ENCODE results near the gene NTM. TPM values are rescaled to one million over a fixed set of nuclear protein-coding genes. Genes with fewer than 3 reads are reported as not detected.

The NTM gene
- polyA plus RNA-seq, 1 donor from 2014 or later, result 39.4 TPM

DNA sequence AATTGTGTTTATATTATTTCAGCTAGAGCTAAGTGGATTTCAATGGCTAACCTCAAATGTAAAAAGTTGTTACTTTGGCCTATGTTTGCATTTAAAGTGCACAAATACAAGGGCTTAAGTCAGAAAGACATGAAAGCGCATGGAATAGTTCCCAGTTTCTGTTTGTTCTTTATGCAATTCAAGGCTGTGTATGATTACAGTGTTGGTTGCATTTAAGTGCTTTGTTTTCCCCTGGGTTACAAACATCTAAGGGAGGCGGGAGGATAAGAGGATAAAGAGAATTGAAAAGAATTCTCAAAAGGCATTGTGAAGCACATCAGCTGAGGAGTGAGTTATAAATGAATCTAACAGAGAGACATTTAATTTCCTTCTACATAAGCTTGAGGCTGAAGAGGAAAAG lies 453.4 kb downstream of the NTM start:
- no peaks in the 10 kb centered on the region for H3K79me2 ChIP-seq (replicated peaks; ENCODE audit: insufficient read depth, low read length)
- no peaks in the 10 kb centered on the region for H4K20me1 ChIP-seq (ENCODE audit: insufficient read depth)

DNA sequence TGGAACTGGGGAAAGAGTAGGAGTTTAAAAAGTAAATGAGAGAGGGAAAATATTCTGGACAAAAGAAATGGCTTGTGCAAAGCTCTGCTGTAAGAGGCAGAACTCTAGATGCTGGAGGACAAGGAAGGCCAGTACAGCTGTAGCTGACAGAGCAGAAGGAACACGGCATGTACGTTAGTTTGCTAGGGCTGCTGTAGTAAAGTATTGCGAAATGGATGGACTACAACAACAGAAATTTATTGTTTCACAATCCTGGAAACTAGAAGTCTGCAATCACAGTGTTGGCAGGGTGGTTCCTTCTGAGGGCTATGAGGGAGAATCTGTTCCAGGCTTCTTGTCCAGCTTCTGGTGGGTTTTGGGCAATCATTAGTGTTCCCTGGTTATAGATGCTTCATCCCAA lies 454.4 kb downstream of the NTM start:
- no peak overlapping the region for H3K27ac ChIP-seq (ENCODE audit: low read length)
- H3K36me3 ChIP-seq (ENCODE audit: insufficient read depth, low read length), result no peaks in the 10 kb centered on the region
- H3K9ac ChIP-seq (ENCODE audit: low read length), result no peak overlapping the region
- H3K9me3 ChIP-seq (ENCODE audit: low read length), result no peaks in the 10 kb centered on the region
- H4K20me1 ChIP-seq (ENCODE audit: insufficient read depth), result no peaks in the 10 kb centered on the region
- TF ChIP-seq MXI1 (conservative IDR thresholded peaks at IDR 0.05; ENCODE audit: poor library complexity, severe bottlenecking), result no peak
- TF ChIP-seq, protein P1, sequence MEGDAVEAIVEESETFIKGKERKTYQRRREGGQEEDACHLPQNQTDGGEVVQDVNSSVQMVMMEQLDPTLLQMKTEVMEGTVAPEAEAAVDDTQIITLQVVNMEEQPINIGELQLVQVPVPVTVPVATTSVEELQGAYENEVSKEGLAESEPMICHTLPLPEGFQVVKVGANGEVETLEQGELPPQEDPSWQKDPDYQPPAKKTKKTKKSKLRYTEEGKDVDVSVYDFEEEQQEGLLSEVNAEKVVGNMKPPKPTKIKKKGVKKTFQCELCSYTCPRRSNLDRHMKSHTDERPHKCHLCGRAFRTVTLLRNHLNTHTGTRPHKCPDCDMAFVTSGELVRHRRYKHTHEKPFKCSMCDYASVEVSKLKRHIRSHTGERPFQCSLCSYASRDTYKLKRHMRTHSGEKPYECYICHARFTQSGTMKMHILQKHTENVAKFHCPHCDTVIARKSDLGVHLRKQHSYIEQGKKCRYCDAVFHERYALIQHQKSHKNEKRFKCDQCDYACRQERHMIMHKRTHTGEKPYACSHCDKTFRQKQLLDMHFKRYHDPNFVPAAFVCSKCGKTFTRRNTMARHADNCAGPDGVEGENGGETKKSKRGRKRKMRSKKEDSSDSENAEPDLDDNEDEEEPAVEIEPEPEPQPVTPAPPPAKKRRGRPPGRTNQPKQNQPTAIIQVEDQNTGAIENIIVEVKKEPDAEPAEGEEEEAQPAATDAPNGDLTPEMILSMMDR (IDR thresholded peaks at IDR 0.05; ENCODE audit: poor library complexity, severe bottlenecking), result no peak
- no peak for TF ChIP-seq SMC3 (conservative IDR thresholded peaks at IDR 0.05; ENCODE audit: poor library complexity)
- TF ChIP-seq RAD21 (conservative IDR thresholded peaks at IDR 0.05), result no peak
- TF ChIP-seq TAF1 (IDR thresholded peaks at IDR 0.05; ENCODE audit: low read depth), result no peak
- TF ChIP-seq POLR2AphosphoS5 (IDR thresholded peaks at IDR 0.05), result no peak
- TF ChIP-seq, protein P2, sequence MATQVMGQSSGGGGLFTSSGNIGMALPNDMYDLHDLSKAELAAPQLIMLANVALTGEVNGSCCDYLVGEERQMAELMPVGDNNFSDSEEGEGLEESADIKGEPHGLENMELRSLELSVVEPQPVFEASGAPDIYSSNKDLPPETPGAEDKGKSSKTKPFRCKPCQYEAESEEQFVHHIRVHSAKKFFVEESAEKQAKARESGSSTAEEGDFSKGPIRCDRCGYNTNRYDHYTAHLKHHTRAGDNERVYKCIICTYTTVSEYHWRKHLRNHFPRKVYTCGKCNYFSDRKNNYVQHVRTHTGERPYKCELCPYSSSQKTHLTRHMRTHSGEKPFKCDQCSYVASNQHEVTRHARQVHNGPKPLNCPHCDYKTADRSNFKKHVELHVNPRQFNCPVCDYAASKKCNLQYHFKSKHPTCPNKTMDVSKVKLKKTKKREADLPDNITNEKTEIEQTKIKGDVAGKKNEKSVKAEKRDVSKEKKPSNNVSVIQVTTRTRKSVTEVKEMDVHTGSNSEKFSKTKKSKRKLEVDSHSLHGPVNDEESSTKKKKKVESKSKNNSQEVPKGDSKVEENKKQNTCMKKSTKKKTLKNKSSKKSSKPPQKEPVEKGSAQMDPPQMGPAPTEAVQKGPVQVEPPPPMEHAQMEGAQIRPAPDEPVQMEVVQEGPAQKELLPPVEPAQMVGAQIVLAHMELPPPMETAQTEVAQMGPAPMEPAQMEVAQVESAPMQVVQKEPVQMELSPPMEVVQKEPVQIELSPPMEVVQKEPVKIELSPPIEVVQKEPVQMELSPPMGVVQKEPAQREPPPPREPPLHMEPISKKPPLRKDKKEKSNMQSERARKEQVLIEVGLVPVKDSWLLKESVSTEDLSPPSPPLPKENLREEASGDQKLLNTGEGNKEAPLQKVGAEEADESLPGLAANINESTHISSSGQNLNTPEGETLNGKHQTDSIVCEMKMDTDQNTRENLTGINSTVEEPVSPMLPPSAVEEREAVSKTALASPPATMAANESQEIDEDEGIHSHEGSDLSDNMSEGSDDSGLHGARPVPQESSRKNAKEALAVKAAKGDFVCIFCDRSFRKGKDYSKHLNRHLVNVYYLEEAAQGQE (IDR thresholded peaks at IDR 0.05; ENCODE audit: borderline replicate concordance), result no peak
- TF ChIP-seq EP300 (conservative IDR thresholded peaks at IDR 0.05; ENCODE audit: poor library complexity, severe bottlenecking), result no peak
- TF ChIP-seq EZH2 (IDR thresholded peaks at IDR 0.05; ENCODE audit: borderline replicate concordance, insufficient read depth, low read length, poor library complexity, severe bottlenecking), result no peak
- no peak overlapping the region for H2AFZ ChIP-seq (ENCODE audit: low read depth, low read length)
- no peaks in the 10 kb centered on the region for H3K27me3 ChIP-seq (ENCODE audit: insufficient read depth, low read depth, low read length)
- no peaks in the 10 kb centered on the region for H3K9me2 ChIP-seq (ENCODE audit: insufficient read depth, low read length)
- H3K4me2 ChIP-seq (ENCODE audit: low read length), result no peak overlapping the region
- no peak overlapping the region for H3K4me3 ChIP-seq (ENCODE audit: low read length)
- no peaks in the 10 kb centered on the region for H3F3A ChIP-seq (ENCODE audit: insufficient read depth, low read length, poor library complexity, severe bottlenecking)
- no peaks in the 10 kb centered on the region for H3K79me2 ChIP-seq (replicated peaks; ENCODE audit: insufficient read depth, low read length)

More for the DNA sequence above, 453.4 kb downstream of the NTM start:
- no peak overlapping the region for H3K4me3 ChIP-seq (ENCODE audit: low read length)
- H3K9me3 ChIP-seq (ENCODE audit: low read length), result no peaks in the 10 kb centered on the region
- no peak overlapping the region for H3K4me2 ChIP-seq (ENCODE audit: low read length)
- no peaks in the 10 kb centered on the region for H3K36me3 ChIP-seq (ENCODE audit: insufficient read depth, low read length)
- no peak overlapping the region for H2AFZ ChIP-seq (ENCODE audit: low read depth, low read length)
- TF ChIP-seq EZH2 (IDR thresholded peaks at IDR 0.05; ENCODE audit: borderline replicate concordance, insufficient read depth, low read length, poor library complexity, severe bottlenecking) (no peak), EP300 (conservative IDR thresholded peaks at IDR 0.05; ENCODE audit: poor library complexity, severe bottlenecking) (no peak), TAF1 (IDR thresholded peaks at IDR 0.05; ENCODE audit: low read depth) (no peak)
- H3K9me2 ChIP-seq (ENCODE audit: insufficient read depth, low read length), result no peaks in the 10 kb centered on the region
- no peaks in the 10 kb centered on the region for H3F3A ChIP-seq (ENCODE audit: insufficient read depth, low read length, poor library complexity, severe bottlenecking)
- no peak overlapping the region for H3K9ac ChIP-seq (ENCODE audit: low read length)
- no peaks in the 10 kb centered on the region for H3K27me3 ChIP-seq (ENCODE audit: insufficient read depth, low read depth, low read length)
- H3K27ac ChIP-seq (ENCODE audit: low read length), result no peak overlapping the region

All from neural cell (in vitro differentiated cells).